ENCODE measurements around the gene KMO. TPM values are rescaled to one million over a fixed set of nuclear protein-coding genes. Genes with fewer than 3 reads are reported as not detected.

KMO gene
- total and polyA plus RNA-seq, 2 of the 8 experiments (the other 6 are each of a cell fraction or from before 2014, with no cell fraction given) = not detected

GRCh38 chr1:241560849-241561187 is 28.6 kb downstream of the KMO start:
- H3K9me3 ChIP-seq (ENCODE audit: insufficient read depth in 2 of 2, low read depth in 1 of 2, low read length in 1 of 2) = no peaks in the 10 kb centered on the region
- H3K23me2 ChIP-seq (ENCODE audit: low read depth, low read length) = no peaks in the 10 kb centered on the region
- no peak overlapping the region for H3K4me3 ChIP-seq (ENCODE audit: extremely low read depth in 1 of 4, insufficient read depth in 2 of 4, low read depth in 3 of 4, low read length in 4 of 4)
- no peak overlapping the region for H4K5ac ChIP-seq (ENCODE audit: insufficient read length, low read depth, low read length)
- no peak overlapping the region for H3K14ac ChIP-seq (ENCODE audit: insufficient read length)
- ChIA-PET POLR2A (ENCODE audit: partially characterized antibody) (no interaction called here), CTCF (ENCODE audit: partially characterized antibody) (no interaction called here)
- no peak overlapping the region for H3K56ac ChIP-seq (replicated peaks; ENCODE audit: insufficient read length, low read depth, low read length)
- H2BK120ac ChIP-seq (replicated peaks; ENCODE audit: low read depth, low read length) = no peak overlapping the region
- H3K18ac ChIP-seq (ENCODE audit: extremely low read depth, low read length) = no peak overlapping the region
- H4K91ac ChIP-seq (replicated peaks; ENCODE audit: insufficient read length, low read length) = no peak overlapping the region
- H2BK20ac ChIP-seq (ENCODE audit: low read length) = no peak overlapping the region
- TF ChIP-seq BRCA1 (IDR thresholded peaks at IDR 0.05; ENCODE audit: low read depth, low read length) = no peak
- TF ChIP-seq RNF2 (IDR thresholded peaks at IDR 0.05; ENCODE audit: borderline replicate concordance, low read depth, low read length, missing control alignments, poor library complexity, severe bottlenecking) = no peak
- TF ChIP-seq, protein P1, sequence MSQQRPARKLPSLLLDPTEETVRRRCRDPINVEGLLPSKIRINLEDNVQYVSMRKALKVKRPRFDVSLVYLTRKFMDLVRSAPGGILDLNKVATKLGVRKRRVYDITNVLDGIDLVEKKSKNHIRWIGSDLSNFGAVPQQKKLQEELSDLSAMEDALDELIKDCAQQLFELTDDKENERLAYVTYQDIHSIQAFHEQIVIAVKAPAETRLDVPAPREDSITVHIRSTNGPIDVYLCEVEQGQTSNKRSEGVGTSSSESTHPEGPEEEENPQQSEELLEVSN (IDR thresholded peaks at IDR 0.05) = no peak
- no peak for TF ChIP-seq EGR1 (IDR thresholded peaks at IDR 0.05; ENCODE audit: borderline replicate concordance, low read depth, low read length)
- TF ChIP-seq RXRA (IDR thresholded peaks at IDR 0.05; ENCODE audit: insufficient read depth, low read depth, low read length) = no peak
- TF ChIP-seq CTBP2 (IDR thresholded peaks at IDR 0.05; ENCODE audit: borderline replicate concordance, insufficient read depth, insufficient read length, low read length) = no peak
- no peak for TF ChIP-seq HDAC2 (IDR thresholded peaks at IDR 0.05; ENCODE audit: borderline replicate concordance in 1 of 2, low read depth in 2 of 2, low read length in 2 of 2)
- no peak for TF ChIP-seq CBX8 (IDR thresholded peaks at IDR 0.05; ENCODE audit: borderline replicate concordance, low read depth, low read length)
- TF ChIP-seq BCL11A (IDR thresholded peaks at IDR 0.05; ENCODE audit: low read depth in 2 of 2, low read length in 2 of 2) = no peak
- TF ChIP-seq ASH2L (IDR thresholded peaks at IDR 0.05; ENCODE audit: low read length) = no peak
- no peak for TF ChIP-seq PHF8 (conservative IDR thresholded peaks at IDR 0.05; ENCODE audit: low read depth, low read length)
- TF ChIP-seq, protein P2, sequence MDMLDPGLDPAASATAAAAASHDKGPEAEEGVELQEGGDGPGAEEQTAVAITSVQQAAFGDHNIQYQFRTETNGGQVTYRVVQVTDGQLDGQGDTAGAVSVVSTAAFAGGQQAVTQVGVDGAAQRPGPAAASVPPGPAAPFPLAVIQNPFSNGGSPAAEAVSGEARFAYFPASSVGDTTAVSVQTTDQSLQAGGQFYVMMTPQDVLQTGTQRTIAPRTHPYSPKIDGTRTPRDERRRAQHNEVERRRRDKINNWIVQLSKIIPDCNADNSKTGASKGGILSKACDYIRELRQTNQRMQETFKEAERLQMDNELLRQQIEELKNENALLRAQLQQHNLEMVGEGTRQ (IDR thresholded peaks at IDR 0.05; ENCODE audit: low read length) = no peak
- H3K79me1 ChIP-seq (ENCODE audit: low read depth, low read length) = no peaks in the 10 kb centered on the region
- H2AK5ac ChIP-seq (ENCODE audit: low read depth, low read length) = no peak overlapping the region
- no peak overlapping the region for H3K27ac ChIP-seq (ENCODE audit: low read depth, low read length)
- H4K8ac ChIP-seq (ENCODE audit: extremely low read depth, insufficient read depth, low read length) = no peak overlapping the region
- no peak overlapping the region for H3K4me2 ChIP-seq (ENCODE audit: insufficient read depth in 1 of 2, low read depth in 2 of 2, low read length in 2 of 2)
- H3K36me3 ChIP-seq (ENCODE audit: control insufficient read depth in 2 of 4, insufficient read depth in 4 of 4, low read length in 3 of 4) = no peaks in the 10 kb centered on the region
- H3K27me3 ChIP-seq (replicated peaks in 1 of 4; ENCODE audit: control insufficient read depth in 3 of 4, extremely low read depth in 1 of 4, insufficient read depth in 3 of 4, low read length in 3 of 4) = no peaks in the 10 kb centered on the region
- H3K4me1 ChIP-seq (replicated peaks in 1 of 4; ENCODE audit: control insufficient read depth in 3 of 4, insufficient read depth in 4 of 4, low read length in 3 of 4) = no peaks in the 10 kb centered on the region
- H2AFZ ChIP-seq (ENCODE audit: low read length) = no peak overlapping the region
- 88% methylated on average over 3 of the region's 3 CpGs; no CpG with 5 or more reads in 1 of the 2 experiments for WGBS, 2 experiments (ENCODE audit: extremely low coverage in 1 of 2, insufficient coverage in 1 of 2, insufficient read length in 1 of 2, insufficient replicate concordance in 2 of 2, low coverage in 1 of 2, low lambda C conversion rate in 2 of 2, missing lambda C conversion rate in 1 of 2)
- DNase-seq (ENCODE audit: low read depth in 1 of 2, low spot score in 2 of 2) = no peak
- no peak overlapping the region for H3K9ac ChIP-seq (replicated peaks in 1 of 4; ENCODE audit: extremely low read depth in 1 of 4, low read depth in 3 of 4, low read length in 3 of 4)
- no peaks in the 10 kb centered on the region for H4K20me1 ChIP-seq (replicated peaks in 1 of 2; ENCODE audit: control insufficient read depth in 1 of 2, insufficient read depth in 2 of 2, low read length in 2 of 2)
- FAIRE-seq = no peak
- H3K23ac ChIP-seq (ENCODE audit: insufficient read length) = no peak overlapping the region
- H3K4ac ChIP-seq (replicated peaks; ENCODE audit: insufficient read length, low read depth, low read length) = no peak overlapping the region
- H2BK12ac ChIP-seq (ENCODE audit: low read depth, low read length) = no peak overlapping the region
- no peaks in the 10 kb centered on the region for H3K79me2 ChIP-seq (ENCODE audit: control insufficient read depth in 1 of 2, insufficient read depth in 2 of 2, low read length in 2 of 2)
- no peak overlapping the region for H2BK15ac ChIP-seq (ENCODE audit: low read length)
- no peak overlapping the region for H2BK5ac ChIP-seq (ENCODE audit: low read depth, low read length)
